HG02870 (cell line): ENCODE results near the gene CEP152.

ENCODE experiments used
- ATAC-seq: cut with Tn5 transposase; IDR thresholded peaks from one replicate; pipeline ENCODE4 v1.9.1; 2021; ENCODE audit warnings: mild to moderate bottlenecking, moderate library complexity; ENCODE audit not compliant: unreplicated experiment

Gene CEP152

DNA sequence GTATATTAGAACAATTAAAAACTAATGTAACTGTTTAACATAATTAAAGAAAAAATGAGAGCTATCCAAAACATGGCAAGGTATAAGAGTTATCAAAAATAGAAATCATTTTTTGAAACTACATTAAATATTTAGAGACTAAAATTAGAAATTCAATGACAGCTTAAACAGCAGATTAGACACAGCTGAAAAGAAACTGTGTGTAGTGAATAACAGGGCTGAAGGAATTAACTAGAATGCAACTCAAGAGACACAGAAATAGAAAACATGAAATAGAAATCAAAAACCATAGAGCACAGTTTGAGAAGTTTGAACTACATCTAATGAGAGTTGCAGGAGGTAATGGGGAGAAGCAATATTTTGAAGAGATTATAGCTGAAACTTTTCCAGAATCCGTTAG is 105.5 kb downstream of the CEP152 start:
- no peak for ATAC-seq

GRCh38 chr15:48703544-48703943 is 107.3 kb downstream of the CEP152 start:
- no peak for ATAC-seq

GRCh38 chr15:48702569-48703236 is 108.2 kb downstream of the CEP152 start:
- no peak for ATAC-seq

DNA sequence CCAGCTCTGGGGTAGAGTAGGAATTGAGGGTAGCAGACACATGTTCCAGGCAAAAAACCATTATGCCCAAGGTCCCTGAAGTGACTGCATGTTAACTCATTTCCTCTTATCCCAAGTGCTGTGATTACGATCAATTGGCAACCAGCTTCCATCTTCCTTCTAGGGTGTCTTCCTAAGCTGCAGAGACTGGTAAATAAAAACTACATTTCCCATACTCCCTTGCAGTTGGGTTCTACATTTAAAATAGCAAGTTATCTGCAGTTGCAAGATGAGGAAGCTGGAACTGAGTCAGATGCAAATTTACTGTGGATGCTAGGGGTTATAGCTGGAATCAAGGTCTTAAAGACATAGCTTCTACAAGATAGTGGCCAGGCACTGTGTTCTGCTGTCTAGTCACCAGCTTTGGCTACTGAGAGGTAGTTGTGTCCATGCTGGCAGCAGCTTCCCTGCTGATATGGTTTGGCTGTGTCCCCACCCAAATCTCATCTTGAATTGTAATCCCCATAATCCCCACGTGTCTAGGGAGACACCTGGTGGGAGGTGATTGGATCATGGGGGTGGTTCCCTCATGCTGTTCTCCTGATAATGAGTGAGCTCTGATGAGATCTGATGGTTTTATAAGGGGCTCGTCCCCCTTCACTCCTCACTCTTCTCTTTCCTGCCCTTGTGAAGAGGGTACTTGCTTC is 114.1 kb downstream of the CEP152 start:
- ATAC-seq = no peak

DNA sequence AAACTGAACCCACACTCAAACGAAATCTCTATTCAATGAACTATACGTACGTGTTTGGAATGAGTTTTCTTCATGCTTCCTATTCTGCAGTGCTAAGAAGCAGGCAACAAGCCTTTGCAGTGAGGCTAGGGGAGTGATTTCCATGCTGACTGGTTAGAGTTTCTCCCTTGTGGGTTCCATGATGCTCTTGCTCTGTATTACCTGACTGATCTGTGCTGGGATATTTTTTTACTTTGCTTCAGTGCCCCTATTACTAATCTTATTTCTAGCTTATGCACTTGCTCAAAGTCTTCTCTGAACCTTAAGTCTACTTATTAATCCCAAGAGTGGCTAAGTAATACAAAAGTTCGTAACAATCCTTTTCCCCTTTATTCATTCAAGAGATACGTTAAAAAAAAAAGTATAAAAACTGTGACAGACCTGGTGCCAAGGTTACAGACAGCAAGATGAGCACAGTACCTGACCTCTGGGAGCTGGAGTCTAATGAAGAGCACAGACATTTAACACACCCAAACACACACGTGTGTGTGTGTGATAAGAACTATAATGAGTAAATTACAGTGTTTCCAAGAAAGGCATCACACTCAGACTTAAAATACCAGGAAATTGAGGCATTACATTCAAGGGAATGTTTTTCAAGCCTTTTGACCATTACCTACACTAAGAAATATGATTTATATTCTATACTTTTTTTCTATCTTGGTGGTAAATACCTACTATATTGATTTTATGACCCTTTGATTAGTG is 114.9 kb downstream of the CEP152 start:
- ATAC-seq = no peak

DNA sequence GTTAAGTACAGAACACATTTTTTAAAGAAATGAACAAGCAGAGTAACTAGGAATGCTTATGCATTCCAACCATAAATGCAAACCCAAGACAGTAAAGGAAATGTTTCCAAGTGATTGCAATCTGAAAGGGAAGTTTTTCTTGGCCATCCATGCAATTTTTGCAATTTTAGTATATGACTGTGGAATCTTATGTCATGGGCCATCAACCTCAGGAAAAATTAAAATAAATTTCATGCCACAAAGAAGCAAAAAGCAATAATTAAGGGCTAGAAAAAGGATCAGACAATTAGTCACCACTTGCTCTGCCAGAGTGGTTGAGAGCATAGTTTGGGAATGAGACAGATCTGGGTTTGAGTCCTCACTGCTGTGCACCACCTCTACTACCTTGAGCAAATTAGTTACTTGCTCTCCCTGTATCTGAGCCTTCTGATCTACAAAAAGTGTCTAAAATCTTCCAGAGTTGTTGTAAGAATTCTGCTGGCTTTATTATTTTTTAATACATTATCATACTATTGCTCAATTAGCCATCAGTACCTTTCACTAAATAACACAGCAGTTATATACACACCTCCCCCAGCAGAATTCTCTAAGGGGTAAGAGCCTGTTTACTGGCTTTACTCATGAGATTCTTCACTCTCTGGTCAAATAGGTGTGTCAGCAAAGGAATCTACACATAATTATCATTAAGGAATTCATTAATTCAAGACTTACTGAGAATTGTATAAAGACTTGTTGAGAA is 115.6 kb downstream of the CEP152 start:
- no peak for ATAC-seq

DNA sequence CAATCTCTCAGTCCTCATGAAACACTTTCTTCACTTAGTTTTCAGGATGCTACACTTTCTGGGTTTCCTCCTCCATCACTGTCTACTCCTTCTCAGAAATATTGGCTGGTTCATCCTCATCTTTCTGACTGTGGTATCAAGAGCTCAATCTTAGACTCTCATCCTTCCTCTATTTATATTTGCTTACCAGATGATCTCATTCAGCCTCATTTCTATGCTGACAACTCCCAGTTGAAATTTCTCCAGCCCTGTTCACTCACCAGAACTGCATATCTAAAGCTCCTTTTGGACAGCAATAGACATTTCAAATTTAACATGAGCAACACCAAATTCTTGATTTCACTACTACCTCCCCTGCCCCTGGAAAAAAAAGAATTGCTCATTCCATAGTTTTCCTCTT is 117.4 kb downstream of the CEP152 start:
- no peak for ATAC-seq

DNA sequence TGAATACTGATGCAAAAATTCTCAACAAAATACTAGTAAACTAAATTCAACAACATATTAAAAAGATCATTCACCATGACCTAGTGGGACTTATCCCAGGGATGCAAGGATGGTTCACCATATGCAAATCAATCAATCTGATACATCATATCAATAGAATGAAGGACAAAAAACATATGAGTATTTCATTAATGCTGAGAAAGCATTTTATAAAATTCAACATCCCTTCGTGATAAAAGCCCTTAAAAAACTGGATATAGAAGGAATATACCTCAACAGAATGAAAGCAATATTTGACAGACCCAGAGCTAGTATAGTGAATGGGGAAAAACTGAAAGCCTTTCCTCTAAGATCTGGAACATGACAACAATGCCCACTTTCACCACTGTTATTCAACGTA is 122.4 kb downstream of the CEP152 start:
- ATAC-seq = no peak
